BE2C (cell line): ENCODE results near the gene CFAP73.

ENCODE experiments used
- DNase-seq: peaks from one replicate; pipeline ENCODE4 v3.0.0-alpha.2; 2020
- H3K27me3 ChIP-seq: fragments of 250-450 bp; sonication (Bioruptor Pico); 2 replicates; pipeline ENCODE4 v1.5.1; 2020; ENCODE audit warnings: mild to moderate bottlenecking
- H3K36me3 ChIP-seq: fragments of 250-450 bp; sonication (Bioruptor Pico); 2 replicates; pipeline ENCODE4 v1.5.1; 2020; ENCODE audit warnings: mild to moderate bottlenecking
- H3K4me1 ChIP-seq: fragments of 250-450 bp; sonication (Bioruptor Pico); 2 replicates; pipeline ENCODE4 v1.5.1; 2020
- H3K4me3 ChIP-seq: 2 replicates; pipeline ENCODE4 v1.5.1; 2011; ENCODE audit warnings: low read depth, low read length
- H3K9me3 ChIP-seq: fragments of 250-450 bp; sonication (Bioruptor Pico); 2 replicates; pipeline ENCODE4 v1.5.1; 2020
- TF ChIP-seq, protein P1 (sequence below): IDR thresholded peaks from 2 replicates; pipeline ENCODE4 v1.5.1; 2012; ENCODE audit warnings: mild to moderate bottlenecking, low read depth, low read length

Gene CFAP73

GRCh38 chr12:113171543-113171942, 22.0 kb downstream of the CFAP73 start:
- no peak for DNase-seq
- TF ChIP-seq, protein P1, sequence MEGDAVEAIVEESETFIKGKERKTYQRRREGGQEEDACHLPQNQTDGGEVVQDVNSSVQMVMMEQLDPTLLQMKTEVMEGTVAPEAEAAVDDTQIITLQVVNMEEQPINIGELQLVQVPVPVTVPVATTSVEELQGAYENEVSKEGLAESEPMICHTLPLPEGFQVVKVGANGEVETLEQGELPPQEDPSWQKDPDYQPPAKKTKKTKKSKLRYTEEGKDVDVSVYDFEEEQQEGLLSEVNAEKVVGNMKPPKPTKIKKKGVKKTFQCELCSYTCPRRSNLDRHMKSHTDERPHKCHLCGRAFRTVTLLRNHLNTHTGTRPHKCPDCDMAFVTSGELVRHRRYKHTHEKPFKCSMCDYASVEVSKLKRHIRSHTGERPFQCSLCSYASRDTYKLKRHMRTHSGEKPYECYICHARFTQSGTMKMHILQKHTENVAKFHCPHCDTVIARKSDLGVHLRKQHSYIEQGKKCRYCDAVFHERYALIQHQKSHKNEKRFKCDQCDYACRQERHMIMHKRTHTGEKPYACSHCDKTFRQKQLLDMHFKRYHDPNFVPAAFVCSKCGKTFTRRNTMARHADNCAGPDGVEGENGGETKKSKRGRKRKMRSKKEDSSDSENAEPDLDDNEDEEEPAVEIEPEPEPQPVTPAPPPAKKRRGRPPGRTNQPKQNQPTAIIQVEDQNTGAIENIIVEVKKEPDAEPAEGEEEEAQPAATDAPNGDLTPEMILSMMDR = no peak
- Histone ChIP-seq H3K4me1 (no peaks in the 10 kb centered on the region; the same call in 1 of the 2 replicates), H3K36me3 (peaks cover 80% of the 10 kb centered on the region), H3K27me3 (no peaks in the 10 kb centered on the region), H3K4me3 (no peak overlapping the region), H3K9me3 (no peaks in the 10 kb centered on the region)

DNA sequence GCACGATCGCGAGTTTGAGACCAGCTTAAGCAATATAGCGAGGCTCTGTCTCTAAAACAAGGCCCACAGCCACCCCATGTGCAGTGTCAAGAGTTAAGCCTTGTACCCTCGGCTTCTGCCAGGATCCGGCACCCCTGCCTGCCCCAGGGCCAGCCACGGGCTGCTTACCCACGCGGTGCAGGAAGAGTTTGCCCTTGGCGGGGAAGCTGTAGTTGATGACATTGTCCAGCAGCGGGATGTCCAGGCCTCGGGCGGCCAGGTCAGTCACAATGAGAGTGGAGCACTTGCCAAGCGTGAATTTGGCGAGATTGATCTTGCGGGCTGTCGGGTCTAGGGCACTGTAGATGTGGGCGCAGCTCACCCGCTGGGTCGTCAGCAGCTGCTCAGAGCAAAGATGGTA, 22.7 kb downstream of the CFAP73 start:
- no peak for DNase-seq
- TF ChIP-seq, protein P1 = no peak
- no peaks in the 10 kb centered on the region for H3K27me3 ChIP-seq
- no peaks in the 10 kb centered on the region; the same call in 1 of the 2 replicates for H3K4me1 ChIP-seq
- H3K4me3 ChIP-seq = no peak overlapping the region
- peaks cover 84% of the 10 kb centered on the region for H3K36me3 ChIP-seq
- no peaks in the 10 kb centered on the region for H3K9me3 ChIP-seq

GRCh38 chr12:113173081-113173698, 23.7 kb downstream of the CFAP73 start:
- H3K4me1 ChIP-seq = no peaks in the 10 kb centered on the region; the same call in 1 of the 2 replicates
- no peaks in the 10 kb centered on the region for H3K9me3 ChIP-seq
- no peak overlapping the region for H3K4me3 ChIP-seq
- H3K36me3 ChIP-seq = peaks cover 86% of the 10 kb centered on the region
- TF ChIP-seq, protein P1 = no peak
- DNase-seq = no peak
- no peaks in the 10 kb centered on the region for H3K27me3 ChIP-seq

DNA sequence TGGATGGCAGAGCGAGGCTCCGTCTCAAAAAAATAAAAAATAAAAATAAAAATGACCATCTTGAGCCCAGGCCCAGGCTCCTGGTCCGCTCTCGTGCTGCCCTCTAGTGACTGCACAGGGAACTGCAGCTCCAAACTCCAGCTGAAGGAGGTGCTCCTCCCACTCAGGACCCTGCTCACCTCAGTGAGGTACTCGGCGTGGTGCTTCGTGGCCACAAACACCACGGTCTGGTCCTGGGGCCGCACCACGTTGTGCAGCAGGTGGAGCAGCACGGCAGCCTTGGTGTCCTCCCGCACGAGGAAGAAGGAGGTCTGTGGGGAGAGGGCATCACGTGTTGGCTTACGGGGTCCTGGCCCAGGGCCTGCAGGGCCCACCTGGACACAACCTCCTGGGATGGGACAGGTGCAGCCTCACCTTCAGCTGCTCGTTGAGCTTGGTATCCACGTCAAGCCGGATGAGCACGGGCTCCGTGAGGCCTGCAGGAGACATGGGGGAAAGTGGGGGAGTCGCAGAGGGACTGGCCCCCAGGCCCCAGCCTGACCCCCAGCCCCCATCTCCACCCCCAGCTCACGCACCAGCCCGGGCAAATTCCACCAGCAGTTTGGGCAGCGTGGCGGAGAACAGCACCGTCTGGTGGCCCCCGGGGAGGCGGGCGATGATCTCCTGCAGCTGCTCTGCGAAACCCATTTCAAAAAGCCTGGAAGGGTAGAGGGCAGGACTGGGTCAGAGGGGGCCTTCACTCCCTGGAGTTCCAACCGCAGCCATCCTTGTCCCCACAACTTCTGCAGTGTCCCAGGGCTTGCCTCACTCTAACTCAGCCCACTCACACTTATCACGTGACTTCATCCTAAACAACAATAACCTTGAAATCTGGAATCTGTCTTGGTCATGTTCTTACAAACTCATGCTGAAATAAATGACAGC, 25.2 kb downstream of the CFAP73 start:
- Histone ChIP-seq H3K4me3 (no peak overlapping the region), H3K27me3 (no peaks in the 10 kb centered on the region), H3K9me3 (no peaks in the 10 kb centered on the region), H3K4me1 (no peaks in the 10 kb centered on the region; the same call in 1 of the 2 replicates), H3K36me3 (peaks cover 89% of the 10 kb centered on the region)
- TF ChIP-seq, protein P1 = peak; percentile 98
- DNase-seq = peak; percentile 74

- DNase-seq = no peak
- TF ChIP-seq, protein P1 = no peak
- peaks cover 64% of the 10 kb centered on the region for H3K36me3 ChIP-seq
- no peak overlapping the region for H3K4me3 ChIP-seq
- H3K27me3 ChIP-seq = no peaks in the 10 kb centered on the region
- no peaks in the 10 kb centered on the region for H3K4me1 ChIP-seq
- no peaks in the 10 kb centered on the region for H3K9me3 ChIP-seq
Measured at GRCh38 chr12:113179023-113179422, 29.5 kb downstream of the CFAP73 start.

- Histone ChIP-seq H3K36me3 (peaks cover 56% of the 10 kb centered on the region), H3K27me3 (no peaks in the 10 kb centered on the region), H3K4me3 (no peak overlapping the region), H3K9me3 (no peaks in the 10 kb centered on the region), H3K4me1 (no peaks in the 10 kb centered on the region)
- no peak for DNase-seq
- TF ChIP-seq, protein P1 = no peak
Measured at GRCh38 chr12:113180333-113180732, 30.8 kb downstream of the CFAP73 start.
